GM19099 (cell line): Measurements from ENCODE around the gene EDAR.

Experiments
- POLR2A ChIP-seq: IDR thresholded peaks from 3 replicates; pipeline ENCODE4 v1.6.1; 2011; ENCODE audit warnings: low read depth; ENCODE audit not compliant: insufficient read length; ENCODE audit errors: extremely low read depth

The EDAR gene

GRCh38 chr2:108959401-108959800 lies 29.6 kb downstream of the EDAR start:
- no peak for TF ChIP-seq POLR2A

GRCh38 chr2:108958632-108959341 lies 30.2 kb downstream of the EDAR start:
- no peak for TF ChIP-seq POLR2A

- TF ChIP-seq POLR2A = no peak
Observed at GRCh38 chr2:108958002-108958401, 31.0 kb downstream of the EDAR start.

- no peak for TF ChIP-seq POLR2A
Observed at GRCh38 chr2:108956375-108956774, 32.6 kb downstream of the EDAR start.

- TF ChIP-seq POLR2A = no peak
Observed at GRCh38 chr2:108950369-108951135, 38.5 kb downstream of the EDAR start.

GRCh38 chr2:108949316-108950239 lies 39.4 kb downstream of the EDAR start:
- no peak for TF ChIP-seq POLR2A

GRCh38 chr2:108947271-108947907 lies 41.6 kb downstream of the EDAR start:
- TF ChIP-seq POLR2A = no peak

- no peak for TF ChIP-seq POLR2A
Observed at GRCh38 chr2:108946442-108946841, 42.6 kb downstream of the EDAR start.

- no peak for TF ChIP-seq POLR2A
Observed at GRCh38 chr2:108945969-108946368, 43.1 kb downstream of the EDAR start.

- TF ChIP-seq POLR2A = no peak
Observed at GRCh38 chr2:108944601-108945331, 44.3 kb downstream of the EDAR start.

- no peak for TF ChIP-seq POLR2A
Observed at GRCh38 chr2:108943751-108944150, 45.3 kb downstream of the EDAR start.

- TF ChIP-seq POLR2A = no peak
Observed at GRCh38 chr2:108942888-108943287, 46.1 kb downstream of the EDAR start.

- TF ChIP-seq POLR2A = no peak
Observed at GRCh38 chr2:108942231-108942825, 46.7 kb downstream of the EDAR start.

- TF ChIP-seq POLR2A = no peak
Observed at GRCh38 chr2:108941767-108942166, 47.3 kb downstream of the EDAR start.
